Caco-2 (cell line): ENCODE results near the gene FTHL17. TPM values are rescaled to one million over a fixed set of nuclear protein-coding genes. Genes with fewer than 3 reads are reported as not detected.

Experiments used
- BruUV-seq: library from RNA; stranded (reverse); fragments of 400-500 nt; replicated peaks from 2 replicates; lab custom pipeline; 2021; lab: Mats Ljungman, UMichigan
- CTCF ChIA-PET: fragments of 300-600 bp; sonication (Branson Sonifier 250); formaldehyde crosslinking; loops from one replicate; lab custom pipeline; 2022; ENCODE audit warnings: antibody characterized with exemption; lab: Charles Lee
- POLR2A ChIA-PET: fragments of 300-600 bp; sonication (Branson Sonifier 250); formaldehyde crosslinking; loops from one replicate; lab custom pipeline; 2022; ENCODE audit warnings: antibody characterized with exemption; lab: Charles Lee
- DNase-seq, 2 experiments: peaks; one replicate each; pipeline versions ENCODE4 v3.0.0 to v3.0.0-alpha.2; 2020 to 2022
- H3K27me3 ChIP-seq: replicated peaks from 2 replicates; pipeline ENCODE4 v1.6.0; 2011; ENCODE audit warnings: low read length; ENCODE audit not compliant: control insufficient read depth, insufficient read depth
- H3K36me3 ChIP-seq: 2 replicates; pipeline ENCODE4 v1.5.1; 2011; ENCODE audit warnings: low read length; ENCODE audit not compliant: control insufficient read depth, insufficient read depth
- H3K4me1 ChIP-seq: fragments of 250-450 bp; sonication (Bioruptor Pico); 2 replicates; pipeline ENCODE4 v1.5.1; 2020; ENCODE audit warnings: mild to moderate bottlenecking
- H3K4me3 ChIP-seq: 2 replicates; pipeline ENCODE4 v1.5.1; 2011; ENCODE audit warnings: low read depth, mild to moderate bottlenecking, control low read depth, low read length
- H3K9me3 ChIP-seq: fragments of 250-450 bp; sonication (Bioruptor Pico); 2 replicates; pipeline ENCODE4 v1.5.1; 2020; ENCODE audit warnings: mild to moderate bottlenecking, moderate library complexity
- H3K27ac Mint-ChIP-seq: one replicate; pipeline ENCODE4 v1.8.0; 2022; ENCODE audit warnings: mixed read lengths; ENCODE audit not compliant: unreplicated experiment
- H3K27me3 Mint-ChIP-seq: one replicate; pipeline ENCODE4 v1.8.0; 2022; ENCODE audit warnings: mixed read lengths; ENCODE audit not compliant: insufficient read depth, unreplicated experiment
- H3K36me3 Mint-ChIP-seq: one replicate; pipeline ENCODE4 v1.8.0; 2022; ENCODE audit warnings: mild to moderate bottlenecking, mixed read lengths; ENCODE audit not compliant: insufficient read depth, unreplicated experiment
- H3K4me1 Mint-ChIP-seq: one replicate; pipeline ENCODE4 v1.8.0; 2022; ENCODE audit warnings: low read depth, mixed read lengths; ENCODE audit not compliant: unreplicated experiment
- H3K4me3 Mint-ChIP-seq: one replicate; pipeline ENCODE4 v1.8.0; 2022; ENCODE audit warnings: mild to moderate bottlenecking, moderate library complexity, mixed read lengths; ENCODE audit not compliant: unreplicated experiment
- H3K9me3 Mint-ChIP-seq: one replicate; pipeline ENCODE4 v1.8.0; 2022; ENCODE audit warnings: mixed read lengths; ENCODE audit not compliant: unreplicated experiment
- intact Hi-C: fragments of 100-400 bp; cut with micrococcal nuclease; formaldehyde crosslinking; loops from one replicate; pipeline ENCODE4 v1.10.0; 2022; ENCODE audit not compliant: unreplicated experiment
- total RNA-seq: library from RNA; stranded (reverse); gene quantifications from 2 replicates; pipeline ENCODE4 v1.2.3, GENCODE V29; 2022
- TF ChIP-seq, protein P1 (sequence below), 2 experiments: fragments of 200-600 bp in 1 of 2; IDR thresholded peaks; 1 replicate in 1 of 2; 2 replicates in 1 of 2; pipeline versions ENCODE4 v1.5.1 to v1.8.0; 2011 to 2022; ENCODE audit warnings: antibody characterized with exemption in 1 of 2, control low read depth in 1 of 2, inconsistent platforms in 1 of 2, low read depth in 1 of 2, low read length in 1 of 2, mild to moderate bottlenecking in 1 of 2, moderate library complexity in 1 of 2; ENCODE audit not compliant: insufficient read depth in 1 of 2, severe bottlenecking in 1 of 2, unreplicated experiment in 1 of 2

FTHL17 gene
- total RNA-seq, 1 experiment from 2014 or later = not detected

DNA sequence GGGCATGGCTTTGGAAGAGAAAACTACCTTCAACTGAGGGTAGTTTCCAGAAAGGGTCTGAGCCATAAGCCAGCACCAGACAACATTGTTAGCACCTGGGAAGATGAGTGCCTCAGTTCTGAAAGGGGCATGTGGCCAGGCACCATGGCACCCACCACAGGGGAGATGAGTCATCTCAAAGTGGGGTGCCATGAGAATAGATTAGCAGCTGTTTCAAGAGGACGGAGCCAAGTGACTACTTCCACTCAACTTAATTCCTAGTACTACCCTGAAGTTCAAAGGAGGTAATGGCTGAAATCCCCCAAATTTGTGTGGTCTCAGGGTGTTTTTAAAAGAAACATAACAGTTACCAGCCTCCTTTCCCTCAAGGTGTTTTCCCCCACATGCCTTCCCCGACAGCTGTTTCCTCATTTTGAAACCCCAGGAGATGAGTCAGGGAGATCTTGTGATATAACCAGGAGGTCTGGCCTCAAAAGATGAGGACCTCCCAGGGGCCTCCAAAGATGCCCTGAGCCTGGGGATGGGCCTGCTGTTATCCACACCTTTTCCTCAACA is 27.8 kb upstream of the FTHL17 start:
- Histone ChIP-seq H3K36me3 (no peaks in the 10 kb centered on the region), H3K27me3 (no peaks in the 10 kb centered on the region), H3K9me3 (no peaks in the 10 kb centered on the region), H3K4me3 (no peak overlapping the region), H3K4me1 (no peaks in the 10 kb centered on the region)
- TF ChIP-seq, protein P1, sequence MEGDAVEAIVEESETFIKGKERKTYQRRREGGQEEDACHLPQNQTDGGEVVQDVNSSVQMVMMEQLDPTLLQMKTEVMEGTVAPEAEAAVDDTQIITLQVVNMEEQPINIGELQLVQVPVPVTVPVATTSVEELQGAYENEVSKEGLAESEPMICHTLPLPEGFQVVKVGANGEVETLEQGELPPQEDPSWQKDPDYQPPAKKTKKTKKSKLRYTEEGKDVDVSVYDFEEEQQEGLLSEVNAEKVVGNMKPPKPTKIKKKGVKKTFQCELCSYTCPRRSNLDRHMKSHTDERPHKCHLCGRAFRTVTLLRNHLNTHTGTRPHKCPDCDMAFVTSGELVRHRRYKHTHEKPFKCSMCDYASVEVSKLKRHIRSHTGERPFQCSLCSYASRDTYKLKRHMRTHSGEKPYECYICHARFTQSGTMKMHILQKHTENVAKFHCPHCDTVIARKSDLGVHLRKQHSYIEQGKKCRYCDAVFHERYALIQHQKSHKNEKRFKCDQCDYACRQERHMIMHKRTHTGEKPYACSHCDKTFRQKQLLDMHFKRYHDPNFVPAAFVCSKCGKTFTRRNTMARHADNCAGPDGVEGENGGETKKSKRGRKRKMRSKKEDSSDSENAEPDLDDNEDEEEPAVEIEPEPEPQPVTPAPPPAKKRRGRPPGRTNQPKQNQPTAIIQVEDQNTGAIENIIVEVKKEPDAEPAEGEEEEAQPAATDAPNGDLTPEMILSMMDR (IDR thresholded peaks at IDR 0.05; ENCODE audit: insufficient read depth in 1 of 2, low read depth in 1 of 2, low read length in 1 of 2, severe bottlenecking in 1 of 2, unreplicated experiment in 1 of 2) = no peak
- Mint-ChIP-seq H3K4me3 (no peak overlapping the region), H3K4me1 (no peaks in the 10 kb centered on the region), H3K27me3 (no peaks in the 10 kb centered on the region), H3K36me3 (no peaks in the 10 kb centered on the region), H3K9me3 (no peaks in the 10 kb centered on the region), H3K27ac (no peak overlapping the region)
- DNase-seq = no peak
- BruUV-seq = no TSS peak
- intact Hi-C loops = no loop called here
- CTCF ChIA-PET = no interaction called here
- POLR2A ChIA-PET = no interaction called here

DNA sequence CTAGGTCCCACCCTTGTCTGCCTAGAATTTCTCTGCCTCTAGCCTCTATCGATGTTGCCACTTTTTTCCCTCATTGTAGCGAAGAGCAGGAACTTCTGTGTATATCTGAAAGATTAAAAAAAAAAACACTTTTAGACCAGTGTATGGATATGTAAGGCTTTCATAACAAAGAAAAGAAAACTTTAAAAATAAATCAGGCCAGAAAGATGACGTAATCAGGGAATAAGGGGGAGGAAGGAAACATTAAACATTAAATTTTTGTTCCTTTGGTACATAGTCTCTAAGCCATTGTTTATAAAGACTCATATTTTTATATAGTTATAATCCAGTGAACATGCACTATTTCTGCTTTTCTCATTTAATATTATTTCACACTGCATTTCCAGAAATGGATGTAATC is 26.2 kb upstream of the FTHL17 start:
- CTCF ChIA-PET = no interaction called here
- Mint-ChIP-seq H3K27ac (no peak overlapping the region), H3K9me3 (no peaks in the 10 kb centered on the region)

DNA sequence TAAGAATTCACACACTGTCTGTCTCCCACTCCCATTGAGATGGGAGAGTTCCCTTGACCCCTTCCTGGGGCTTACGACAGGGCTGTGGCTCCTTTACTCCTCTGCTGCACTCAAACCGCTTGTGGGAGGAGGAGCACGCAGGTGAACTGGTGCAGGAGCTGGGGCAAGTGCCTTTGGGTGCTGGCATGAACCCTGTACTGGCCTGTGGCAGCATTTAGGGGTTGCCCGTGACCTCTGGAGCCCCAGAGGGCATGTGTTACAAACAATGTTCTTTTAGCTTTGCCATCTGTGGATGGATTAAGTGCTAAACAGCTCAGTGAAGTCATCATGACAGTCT is 21.8 kb upstream of the FTHL17 start:
- H3K4me1 Mint-ChIP-seq = no peaks in the 10 kb centered on the region
- no peaks in the 10 kb centered on the region for H3K36me3 Mint-ChIP-seq

More for the DNA sequence above, 26.2 kb upstream of the FTHL17 start:
- H3K4me3 ChIP-seq = no peak overlapping the region
- no peaks in the 10 kb centered on the region for H3K4me1 ChIP-seq
- intact Hi-C loops = no loop called here
- POLR2A ChIA-PET = no interaction called here
- no TSS peak for BruUV-seq
- no peaks in the 10 kb centered on the region for H3K4me1 Mint-ChIP-seq
- no peaks in the 10 kb centered on the region for H3K36me3 ChIP-seq
- TF ChIP-seq, protein P1 (IDR thresholded peaks at IDR 0.05; ENCODE audit: insufficient read depth in 1 of 2, low read depth in 1 of 2, low read length in 1 of 2, severe bottlenecking in 1 of 2, unreplicated experiment in 1 of 2) = no peak
- no peaks in the 10 kb centered on the region for H3K27me3 Mint-ChIP-seq
- no peaks in the 10 kb centered on the region for H3K9me3 ChIP-seq
- H3K4me3 Mint-ChIP-seq = no peak overlapping the region
- no peak for DNase-seq
- H3K36me3 Mint-ChIP-seq = no peaks in the 10 kb centered on the region
- no peaks in the 10 kb centered on the region for H3K27me3 ChIP-seq

More for the DNA sequence above, 21.8 kb upstream of the FTHL17 start:
- Mint-ChIP-seq H3K4me3 (no peak overlapping the region), H3K27me3 (no peaks in the 10 kb centered on the region), H3K27ac (no peak overlapping the region), H3K9me3 (no peaks in the 10 kb centered on the region)
- ChIA-PET CTCF (no interaction called here), POLR2A (no interaction called here)
- TF ChIP-seq, protein P1 (IDR thresholded peaks at IDR 0.05; ENCODE audit: insufficient read depth in 1 of 2, low read depth in 1 of 2, low read length in 1 of 2, severe bottlenecking in 1 of 2, unreplicated experiment in 1 of 2) = no peak
- intact Hi-C loops = no loop called here
- no peaks in the 10 kb centered on the region for H3K27me3 ChIP-seq
- no peak for DNase-seq
- no peaks in the 10 kb centered on the region for H3K4me1 ChIP-seq
- H3K36me3 ChIP-seq = no peaks in the 10 kb centered on the region
- no TSS peak for BruUV-seq
- H3K4me3 ChIP-seq = no peak overlapping the region
- H3K9me3 ChIP-seq = no peaks in the 10 kb centered on the region
